ENCODE data around the gene CYB5R2.
"Not testable (repeated sequence)": the region's sequence is repeated elsewhere in the genome, so short reads cannot be mapped to it uniquely, and the experiment has no call there.

CYB5R2 gene

GRCh38 chr11:7665473-7666291 is 7.6 kb downstream of the CYB5R2 start:
- no peak overlapping the region for H3K27ac ChIP-seq
- H3K9me3 ChIP-seq, result no peaks in the 10 kb centered on the region
- peak; percentile 77 for TF ChIP-seq CTCF (IDR thresholded peaks at IDR 0.05)
- no peak overlapping the region for H3K4me3 ChIP-seq (ENCODE audit: low read depth in 1 of 2, low read length in 1 of 2)
- peaks cover 7% of the 10 kb centered on the region for H3K27me3 ChIP-seq
- H3K4me1 ChIP-seq (ENCODE audit: control insufficient read depth in 1 of 2, insufficient read depth in 1 of 2, low read depth in 1 of 2, low read length in 1 of 2), result peaks cover 0 to 14% of the 10 kb centered on the region in 2 experiments
- no peaks in the 10 kb centered on the region for H3K36me3 ChIP-seq

GRCh38 chr11:7664867-7665266 is 8.4 kb downstream of the CYB5R2 start:
- Histone ChIP-seq H3K4me1 (ENCODE audit: control insufficient read depth in 1 of 2, insufficient read depth in 1 of 2, low read depth in 1 of 2, low read length in 1 of 2) (peaks cover 0 to 9% of the 10 kb centered on the region in 2 experiments), H3K9me3 (no peaks in the 10 kb centered on the region), H3K4me3 (ENCODE audit: low read depth in 1 of 2, low read length in 1 of 2) (no peak overlapping the region), H3K36me3 (no peaks in the 10 kb centered on the region), H3K27me3 (peaks cover 7% of the 10 kb centered on the region), H3K27ac (no peak overlapping the region)
- no peak for TF ChIP-seq CTCF (IDR thresholded peaks at IDR 0.05)

GRCh38 chr11:7663531-7663930 is 9.8 kb downstream of the CYB5R2 start:
- not testable (repeated sequence) for H3K4me3 ChIP-seq (ENCODE audit: low read depth in 1 of 2, low read length in 1 of 2); H3K9me3 ChIP-seq; H3K36me3 ChIP-seq; H3K4me1 ChIP-seq (ENCODE audit: control insufficient read depth in 1 of 2, insufficient read depth in 1 of 2, low read depth in 1 of 2, low read length in 1 of 2); H3K27me3 ChIP-seq; H3K27ac ChIP-seq

- no peak overlapping the region for H3K4me3 ChIP-seq (ENCODE audit: low read depth in 1 of 2, low read length in 1 of 2)
- H3K9me3 ChIP-seq, result no peaks in the 10 kb centered on the region
- H3K36me3 ChIP-seq, result peaks cover 45% of the 10 kb centered on the region
- no peaks in the 10 kb centered on the region for H3K4me1 ChIP-seq (ENCODE audit: control insufficient read depth in 1 of 2, insufficient read depth in 1 of 2, low read depth in 1 of 2, low read length in 1 of 2)
- TF ChIP-seq CTCF (IDR thresholded peaks at IDR 0.05), result no peak
- no peaks in the 10 kb centered on the region for H3K27me3 ChIP-seq
- no peak overlapping the region for H3K27ac ChIP-seq
Measured at GRCh38 chr11:7657306-7658025, 15.8 kb downstream of the CYB5R2 start.

- no peaks in the 10 kb centered on the region for H3K27me3 ChIP-seq
- H3K9me3 ChIP-seq, result no peaks in the 10 kb centered on the region
- no peaks in the 10 kb centered on the region for H3K4me1 ChIP-seq (ENCODE audit: control insufficient read depth in 1 of 2, insufficient read depth in 1 of 2, low read depth in 1 of 2, low read length in 1 of 2)
- no peak for TF ChIP-seq CTCF (IDR thresholded peaks at IDR 0.05)
- H3K27ac ChIP-seq, result no peak overlapping the region
- H3K36me3 ChIP-seq, result peaks cover 53% of the 10 kb centered on the region
- H3K4me3 ChIP-seq (ENCODE audit: low read depth in 1 of 2, low read length in 1 of 2), result no peak overlapping the region
Measured at GRCh38 chr11:7656704-7657103, 16.6 kb downstream of the CYB5R2 start.
